H9 (cell line): ENCODE data around the gene SSTR5. TPM values are rescaled to one million over a fixed set of nuclear protein-coding genes. Genes with fewer than 3 reads are reported as not detected.
A peak's percentile ranks its signal among the peaks of the same experiment; 100 is the strongest.

Source experiments
- DNase-seq: peaks from one replicate; pipeline ENCODE4 v3.0.0-alpha.2; 2017
- H2AFZ ChIP-seq: one replicate; pipeline ENCODE4 v1.6.1; 2013; ENCODE audit warnings: mild to moderate bottlenecking, low read length, control low read depth, moderate library complexity
- H2AK5ac ChIP-seq: 2 replicates; pipeline ENCODE4 v1.6.1; 2013; ENCODE audit warnings: low read length, control low read depth, mixed read lengths; ENCODE audit not compliant: insufficient read length
- H2BK120ac ChIP-seq: one replicate; pipeline ENCODE4 v1.6.1; 2013; ENCODE audit warnings: low read depth, mild to moderate bottlenecking, low read length, control low read depth, inconsistent platforms; ENCODE audit not compliant: poor library complexity, severe bottlenecking
- H2BK12ac ChIP-seq: 2 replicates; pipeline ENCODE4 v1.6.1; 2013; ENCODE audit warnings: low read length, control low read depth, mixed read lengths, low read depth; ENCODE audit not compliant: insufficient read length
- H2BK15ac ChIP-seq: 2 replicates; pipeline ENCODE4 v1.6.1; 2013; ENCODE audit warnings: low read depth, low read length, control low read depth
- H2BK20ac ChIP-seq: one replicate; pipeline ENCODE4 v1.6.1; 2013; ENCODE audit warnings: low read depth, mild to moderate bottlenecking, low read length, control low read depth, inconsistent platforms; ENCODE audit not compliant: poor library complexity, severe bottlenecking
- H2BK5ac ChIP-seq: 2 replicates; pipeline ENCODE4 v1.6.1; 2013; ENCODE audit warnings: low read length, control low read depth, mixed read lengths; ENCODE audit not compliant: insufficient read length
- H3K14ac ChIP-seq: 2 replicates; pipeline ENCODE4 v1.6.1; 2013; ENCODE audit warnings: low read length, control low read depth; ENCODE audit not compliant: insufficient read depth
- H3K18ac ChIP-seq: 2 replicates; pipeline ENCODE4 v1.6.1; 2013; ENCODE audit warnings: low read depth, mild to moderate bottlenecking, mixed read lengths, low read length, control low read depth; ENCODE audit not compliant: insufficient read length
- H3K23ac ChIP-seq: 2 replicates; pipeline ENCODE4 v1.6.1; 2013; ENCODE audit warnings: low read length, control low read depth, mixed read lengths, low read depth; ENCODE audit not compliant: insufficient read length
- H3K23me2 ChIP-seq: 2 replicates; pipeline ENCODE4 v1.6.1; 2013; ENCODE audit warnings: low read depth, mild to moderate bottlenecking, mixed read lengths, low read length, control low read depth; ENCODE audit not compliant: insufficient read length, poor library complexity, severe bottlenecking
- H3K27ac ChIP-seq: 2 replicates; pipeline ENCODE4 v1.5.1; 2013; ENCODE audit warnings: low read length, control low read depth, mixed read lengths, low read depth; ENCODE audit not compliant: insufficient read length
- H3K27me3 ChIP-seq: 2 replicates; pipeline ENCODE4 v1.6.1; 2013; ENCODE audit warnings: low read length, control low read depth, inconsistent platforms; ENCODE audit not compliant: insufficient read depth
- H3K4ac ChIP-seq: 2 replicates; pipeline ENCODE4 v1.6.1; 2013; ENCODE audit warnings: low read depth, mild to moderate bottlenecking, control low read depth, inconsistent platforms, low read length, moderate library complexity
- H3K4me1 ChIP-seq: 2 replicates; pipeline ENCODE4 v1.6.1; 2013; ENCODE audit warnings: low read length, control low read depth, inconsistent platforms; ENCODE audit not compliant: insufficient read depth
- H3K4me2 ChIP-seq: 2 replicates; pipeline ENCODE4 v1.6.1; 2013; ENCODE audit warnings: low read length, control low read depth, mixed read lengths; ENCODE audit not compliant: insufficient read length, insufficient read depth
- H3K56ac ChIP-seq: 2 replicates; pipeline ENCODE4 v1.6.1; 2013; ENCODE audit warnings: low read depth, mild to moderate bottlenecking, mixed read lengths, low read length, control low read depth; ENCODE audit not compliant: insufficient read length
- H3K79me1 ChIP-seq: 2 replicates; pipeline ENCODE4 v1.6.1; 2013; ENCODE audit warnings: low read depth, mild to moderate bottlenecking, moderate library complexity, low read length, control low read depth, inconsistent platforms; ENCODE audit not compliant: insufficient read depth, poor library complexity, severe bottlenecking
- H3K79me2 ChIP-seq: 2 replicates; pipeline ENCODE4 v1.6.1; 2013; ENCODE audit warnings: low read length, control low read depth, inconsistent platforms; ENCODE audit not compliant: insufficient read depth
- H3K9ac ChIP-seq: 2 replicates; pipeline ENCODE4 v1.6.1; 2013; ENCODE audit warnings: low read length, control low read depth, mixed read lengths; ENCODE audit not compliant: insufficient read length; ENCODE audit errors: extremely low read depth
- H3K9me3 ChIP-seq: one replicate; pipeline ENCODE4 v1.6.1; 2013; ENCODE audit warnings: low read depth, low read length, inconsistent platforms; ENCODE audit not compliant: control insufficient read depth
- H3T11ph ChIP-seq: one replicate; pipeline ENCODE4 v1.6.1; 2013; ENCODE audit warnings: mild to moderate bottlenecking, low read length, control low read depth, inconsistent platforms
- H4K20me1 ChIP-seq: one replicate; pipeline ENCODE4 v1.6.1; 2013; ENCODE audit not compliant: control insufficient read depth, insufficient read length, insufficient read depth
- H4K5ac ChIP-seq: 2 replicates; pipeline ENCODE4 v1.6.1; 2013; ENCODE audit warnings: low read depth, mild to moderate bottlenecking, mixed read lengths, low read length, control low read depth; ENCODE audit not compliant: insufficient read length
- H4K8ac ChIP-seq: replicated peaks from 2 replicates; pipeline ENCODE4 v1.6.1; 2013; ENCODE audit warnings: low read length, control low read depth, mixed read lengths, low read depth; ENCODE audit not compliant: insufficient read length
- H4K91ac ChIP-seq: 2 replicates; pipeline ENCODE4 v1.6.1; 2013; ENCODE audit warnings: low read depth, mild to moderate bottlenecking, moderate library complexity, mixed read lengths, low read length, control low read depth; ENCODE audit not compliant: insufficient read length
- H3K27ac Mint-ChIP-seq, 3 experiments: 2 replicates in 2 of 3; 3 replicates in 1 of 3; pipeline ENCODE4 v1.8.0; 2020 to 2021; ENCODE audit warnings: mixed read lengths in 3 of 3, mild to moderate bottlenecking in 1 of 3, moderate library complexity in 1 of 3
- H3K27me3 Mint-ChIP-seq: 2 replicates; pipeline ENCODE4 v1.8.0; 2021; ENCODE audit warnings: low read depth, mild to moderate bottlenecking, moderate library complexity, mixed read lengths
- H3K36me3 Mint-ChIP-seq, 3 experiments: 2 replicates in 2 of 3; 3 replicates in 1 of 3; pipeline ENCODE4 v1.8.0; 2020 to 2021; ENCODE audit warnings: low read depth in 3 of 3, mixed read lengths in 3 of 3; ENCODE audit not compliant: insufficient read depth in 1 of 3
- H3K4me1 Mint-ChIP-seq, 2 experiments: 2 replicates each; pipeline ENCODE4 v1.8.0; 2020; ENCODE audit warnings: mixed read lengths in 2 of 2
- H3K4me3 Mint-ChIP-seq, 2 experiments: 2 replicates in 1 of 2; 3 replicates in 1 of 2; pipeline ENCODE4 v1.8.0; 2020 to 2021; ENCODE audit warnings: mild to moderate bottlenecking in 2 of 2, mixed read lengths in 2 of 2, moderate library complexity in 1 of 2
- H3K9me3 Mint-ChIP-seq, 2 experiments: 2 replicates in 1 of 2; 3 replicates in 1 of 2; pipeline ENCODE4 v1.8.0; 2020; ENCODE audit warnings: mild to moderate bottlenecking in 2 of 2, mixed read lengths in 2 of 2, moderate library complexity in 1 of 2
- CTCF ChIP-seq: fragments of 200-600 bp; sonication (generic); conservative IDR thresholded peaks from 3 replicates; pipeline ENCODE4 v1.8.0; 2021; ENCODE audit warnings: antibody characterized with exemption, mild to moderate bottlenecking
- WGBS: extraction: QIAGEN DNeasy Blood & Tissue Kit; methylation state at CpG from one replicate; pipeline ENCODE4 v1.1.7; 2013; ENCODE audit warnings: missing lambda C conversion rate, low lambda C conversion rate, mixed read lengths; ENCODE audit not compliant: insufficient read length; ENCODE audit errors: extremely low coverage; 5-methylcytosine and 5-hydroxymethylcytosine counted together
- total RNA-seq: library from RNA; stranded (reverse); gene quantifications from 2 replicates; pipeline ENCODE4 v1.2.1, GENCODE V29; 2021

SSTR5 gene
- total RNA-seq, 1 experiment from 2014 or later = 0.22 TPM

- H4K5ac ChIP-seq = no peak overlapping the region
- no peak overlapping the region for H2BK5ac ChIP-seq
Observed at GRCh38 chr16:1028056-1028455, 44.5 kb upstream of the SSTR5 start.

More at GRCh38 chr16:1028056-1028455, 44.5 kb upstream of the SSTR5 start:
- Histone ChIP-seq H2BK12ac (no peak overlapping the region), H3K79me2 (no peaks in the 10 kb centered on the region), H2AK5ac (no peak overlapping the region), H2AFZ (no peak overlapping the region), H4K20me1 (no peaks in the 10 kb centered on the region), H3K4ac (no peak overlapping the region), H2BK15ac (peak overlapping the region; percentile 81; the same call in 1 of the 2 replicates), H3K4me1 (no peaks in the 10 kb centered on the region), H3K27me3 (no peaks in the 10 kb centered on the region), H3K9me3 (no peaks in the 10 kb centered on the region), H4K8ac (no peak overlapping the region), H3K27ac (no peak overlapping the region), H3K23me2 (no peaks in the 10 kb centered on the region), H2BK120ac (no peak overlapping the region), H3K23ac (no peak overlapping the region), H3T11ph (no peak overlapping the region), H3K14ac (0 out of 2 replicates have a peak overlapping the region, but pooled peaks have one; percentile 14), H3K4me2 (no peak overlapping the region), H3K56ac (no peak overlapping the region), H3K79me1 (no peaks in the 10 kb centered on the region), H3K9ac (no peak overlapping the region), H4K91ac (no peak overlapping the region), H3K18ac (no peak overlapping the region), H2BK20ac (no peak overlapping the region)
- H3K27me3 Mint-ChIP-seq = peaks cover 4% of the 10 kb centered on the region
- DNase-seq = no peak
- H3K36me3 Mint-ChIP-seq = no peaks in the 10 kb centered on the region
- WGBS = no CpG with 5 or more reads among the region's 15 CpGs
- no peaks in the 10 kb centered on the region for H3K4me1 Mint-ChIP-seq
- H3K4me3 Mint-ChIP-seq = no peak overlapping the region
- H3K9me3 Mint-ChIP-seq = no peaks in the 10 kb centered on the region
- TF ChIP-seq CTCF = no peak
- H3K27ac Mint-ChIP-seq = no peak overlapping the region
